ENCODE results near the gene EMCN. TPM values are rescaled to one million over a fixed set of nuclear protein-coding genes. Genes with fewer than 3 reads are reported as not detected.
"Not testable (repeated sequence)": the region's sequence is repeated elsewhere in the genome, so short reads cannot be mapped to it uniquely, and the experiment has no call there.

Gene EMCN
- 1.3 TPM for total RNA-seq

GRCh38 chr4:100517864-100518341, at the start of gene EMCN:
Gene EMCN (minus strand): TSS chr4:100518022. CDS start chr4:100517914, 108 bp downstream.
- DNase-seq (ENCODE audit: low read depth in 2 of 3, low spot score in 2 of 3): no peak

- DNase-seq (ENCODE audit: low read depth in 2 of 3, low spot score in 2 of 3): no peak
Measured at GRCh38 chr4:100566396-100566795, 48.6 kb upstream of the EMCN start.

- DNase-seq (ENCODE audit: low read depth in 2 of 3, low spot score in 2 of 3): no peak
Measured at GRCh38 chr4:100557306-100557705, 39.5 kb upstream of the EMCN start.

- DNase-seq (ENCODE audit: low read depth in 2 of 3, low spot score in 2 of 3): no peak
Measured at GRCh38 chr4:100555611-100556337, 38.0 kb upstream of the EMCN start.

- DNase-seq (ENCODE audit: low read depth in 2 of 3, low spot score in 2 of 3): peak in 1 of 3 donors; percentile 33
Measured at GRCh38 chr4:100548200-100548560, 30.4 kb upstream of the EMCN start.

GRCh38 chr4:100547541-100548199, 29.8 kb upstream of the EMCN start:
- DNase-seq (ENCODE audit: low read depth in 2 of 3, low spot score in 2 of 3): no peak

- DNase-seq (ENCODE audit: low read depth in 2 of 3, low spot score in 2 of 3): no peak
Measured at GRCh38 chr4:100545427-100545826, 27.6 kb upstream of the EMCN start.

- DNase-seq (ENCODE audit: low read depth in 2 of 3, low spot score in 2 of 3): peak in 1 of 3 donors; percentile 31
Measured at GRCh38 chr4:100540131-100540530, 22.3 kb upstream of the EMCN start.

- DNase-seq (ENCODE audit: low read depth in 2 of 3, low spot score in 2 of 3): peak in 2 of 3 donors; percentile 49 to 77
Measured at GRCh38 chr4:100539706-100540105, 21.9 kb upstream of the EMCN start.

GRCh38 chr4:100533741-100534140, 15.9 kb upstream of the EMCN start:
- DNase-seq (ENCODE audit: low read depth in 2 of 3, low spot score in 2 of 3): no peak

- DNase-seq (ENCODE audit: low read depth in 2 of 3, low spot score in 2 of 3): not testable (repeated sequence)
Measured at GRCh38 chr4:100530161-100530560, 12.3 kb upstream of the EMCN start.

- DNase-seq (ENCODE audit: low read depth in 2 of 3, low spot score in 2 of 3): no peak
Measured at GRCh38 chr4:100525686-100526085, 7.9 kb upstream of the EMCN start.

- no peak for DNase-seq (ENCODE audit: low read depth in 2 of 3, low spot score in 2 of 3)
Measured at GRCh38 chr4:100519205-100519604, 1.4 kb upstream of the EMCN start.

GRCh38 chr4:100516225-100516624, 1.6 kb downstream of the EMCN start:
- DNase-seq (ENCODE audit: low read depth in 2 of 3, low spot score in 2 of 3): peak in 1 of 3 donors; percentile 18

GRCh38 chr4:100511896-100512295, 5.9 kb downstream of the EMCN start:
- DNase-seq (ENCODE audit: low read depth in 2 of 3, low spot score in 2 of 3): no peak

- no peak for DNase-seq (ENCODE audit: low read depth in 2 of 3, low spot score in 2 of 3)
Measured at GRCh38 chr4:100510551-100510950, 7.3 kb downstream of the EMCN start.

- no peak for DNase-seq (ENCODE audit: low read depth in 2 of 3, low spot score in 2 of 3)
Measured at GRCh38 chr4:100509386-100509785, 8.4 kb downstream of the EMCN start.

- no peak for DNase-seq (ENCODE audit: low read depth in 2 of 3, low spot score in 2 of 3)
Measured at GRCh38 chr4:100508691-100509090, 9.1 kb downstream of the EMCN start.

GRCh38 chr4:100504086-100504874, 13.5 kb downstream of the EMCN start:
- DNase-seq (ENCODE audit: low read depth in 2 of 3, low spot score in 2 of 3): no peak

GRCh38 chr4:100497791-100498190, 20.0 kb downstream of the EMCN start:
- DNase-seq (ENCODE audit: low read depth in 2 of 3, low spot score in 2 of 3): no peak

GRCh38 chr4:100495074-100495473, 22.7 kb downstream of the EMCN start:
- DNase-seq (ENCODE audit: low read depth in 2 of 3, low spot score in 2 of 3): no peak

Data from hematopoietic multipotent progenitor cell (in vitro differentiated cells).